ENCODE data around the gene CAMP.

GRCh38 chr3:48258530-48258929 is 35.2 kb downstream of the CAMP start:
- TF ChIP-seq RAD21 (IDR thresholded peaks at IDR 0.05; ENCODE audit: low read length) (no peak), GABPA (IDR thresholded peaks at IDR 0.05; ENCODE audit: low read depth) (no peak), CTCF (IDR thresholded peaks at IDR 0.05) (no peak), FOXJ3 (CRISPR knock-in tag; IDR thresholded peaks at IDR 0.05) (no peak), RCOR1 (IDR thresholded peaks at IDR 0.05; ENCODE audit: low read length) (no peak), REST (IDR thresholded peaks at IDR 0.05; ENCODE audit: low read depth, low read length) (no peak), POLR2AphosphoS5 (IDR thresholded peaks at IDR 0.05; ENCODE audit: low read depth, low read length) (no peak), SIN3A (IDR thresholded peaks at IDR 0.05; ENCODE audit: borderline replicate concordance, low read depth, low read length) (no peak), EP300 (IDR thresholded peaks at IDR 0.05; ENCODE audit: borderline replicate concordance in 1 of 2, low read depth in 1 of 2, low read length in 1 of 2) (no peak), YY1 (IDR thresholded peaks at IDR 0.05; ENCODE audit: low read depth) (no peak), TAF1 (IDR thresholded peaks at IDR 0.05; ENCODE audit: borderline replicate concordance, low read depth, low read length) (no peak)
- TF ChIP-seq, protein P1, sequence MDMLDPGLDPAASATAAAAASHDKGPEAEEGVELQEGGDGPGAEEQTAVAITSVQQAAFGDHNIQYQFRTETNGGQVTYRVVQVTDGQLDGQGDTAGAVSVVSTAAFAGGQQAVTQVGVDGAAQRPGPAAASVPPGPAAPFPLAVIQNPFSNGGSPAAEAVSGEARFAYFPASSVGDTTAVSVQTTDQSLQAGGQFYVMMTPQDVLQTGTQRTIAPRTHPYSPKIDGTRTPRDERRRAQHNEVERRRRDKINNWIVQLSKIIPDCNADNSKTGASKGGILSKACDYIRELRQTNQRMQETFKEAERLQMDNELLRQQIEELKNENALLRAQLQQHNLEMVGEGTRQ (IDR thresholded peaks at IDR 0.05; ENCODE audit: borderline replicate concordance, low read depth, low read length) = no peak

All from SK-N-SH (cell line).